H1 (cell line): ENCODE data around the gene CDRT4. TPM values are rescaled to one million over a fixed set of nuclear protein-coding genes. Genes with fewer than 3 reads are reported as not detected.

ENCODE experiments used
- CTCF ChIA-PET: fragments of 300-600 bp; sonication (Branson Sonifier 250); formaldehyde crosslinking; loops from one replicate; lab custom pipeline; 2021; ENCODE audit not compliant: partially characterized antibody; lab: Charles Lee
- POLR2A ChIA-PET: fragments of 300-600 bp; sonication (Branson Sonifier 250); formaldehyde crosslinking; loops from one replicate; lab custom pipeline; 2021; ENCODE audit warnings: inconsistent platforms; ENCODE audit not compliant: partially characterized antibody; lab: Charles Lee
- DNase-seq, 2 experiments: peaks; one replicate each; pipeline versions ENCODE4 v3.0.0 to v3.0.0-alpha.2; 2010 to 2022; ENCODE audit warnings: low spot score in 2 of 2, low read depth in 1 of 2, mixed read lengths in 1 of 2
- FAIRE-seq: peaks from 2 replicates; lab custom pipeline; 2011; peaks lifted over from hg19 to GRCh38; lab: Jason Lieb, UNC
- H2AFZ ChIP-seq: 2 replicates; pipeline ENCODE4 v1.8.1; 2012; ENCODE audit warnings: low read length, inconsistent platforms
- H2AK5ac ChIP-seq: 2 replicates; pipeline ENCODE4 v1.6.1; 2013; ENCODE audit warnings: low read depth, low read length
- H2BK120ac ChIP-seq: replicated peaks from 2 replicates; pipeline ENCODE3; 2013; ENCODE audit warnings: low read depth, low read length, inconsistent platforms
- H2BK12ac ChIP-seq: 2 replicates; pipeline ENCODE4 v1.6.1; 2013; ENCODE audit warnings: low read depth, low read length
- H2BK15ac ChIP-seq: 2 replicates; pipeline ENCODE4 v1.6.1; 2013; ENCODE audit warnings: low read length
- H2BK20ac ChIP-seq: 2 replicates; pipeline ENCODE4 v1.6.1; 2013; ENCODE audit warnings: low read length
- H2BK5ac ChIP-seq: 2 replicates; pipeline ENCODE4 v1.6.1; 2013; ENCODE audit warnings: low read depth, low read length
- H3K14ac ChIP-seq: 2 replicates; pipeline ENCODE4 v1.6.1; 2013; ENCODE audit warnings: inconsistent platforms; ENCODE audit not compliant: insufficient read length
- H3K18ac ChIP-seq: 2 replicates; pipeline ENCODE4 v1.6.1; 2013; ENCODE audit warnings: low read length; ENCODE audit errors: extremely low read depth
- H3K23ac ChIP-seq: 2 replicates; pipeline ENCODE4 v1.6.1; 2013; ENCODE audit warnings: inconsistent platforms; ENCODE audit not compliant: insufficient read length
- H3K23me2 ChIP-seq: 2 replicates; pipeline ENCODE4 v1.6.1; 2013; ENCODE audit warnings: low read depth, low read length
- H3K27ac ChIP-seq: 2 replicates; pipeline ENCODE4 v1.6.1; 2011; ENCODE audit warnings: low read depth, low read length, inconsistent platforms
- H3K27me3 ChIP-seq, 4 experiments: replicated peaks in 1 of 4; 1 replicate in 1 of 4; 2 replicates in 3 of 4; pipeline versions ENCODE4 v1.6.1 to v1.8.1; 2011 to 2013; ENCODE audit warnings: low read length in 3 of 4, mild to moderate bottlenecking in 3 of 4, inconsistent platforms in 2 of 4, mixed read lengths in 2 of 4, moderate library complexity in 1 of 4; ENCODE audit not compliant: control insufficient read depth in 3 of 4, insufficient read depth in 3 of 4; ENCODE audit errors: extremely low read depth in 1 of 4
- H3K36me3 ChIP-seq, 4 experiments: 2 replicates each; pipeline versions ENCODE4 v1.6.1 to v1.8.1; 2011 to 2013; ENCODE audit warnings: mild to moderate bottlenecking in 4 of 4, low read length in 3 of 4, moderate library complexity in 2 of 4, control low read depth in 1 of 4, inconsistent platforms in 1 of 4; ENCODE audit not compliant: insufficient read depth in 4 of 4, control insufficient read depth in 2 of 4
- H3K4ac ChIP-seq: replicated peaks from 2 replicates; pipeline ENCODE3; 2013; ENCODE audit warnings: low read length, low read depth, mixed read lengths, inconsistent platforms; ENCODE audit not compliant: insufficient read length
- H3K4me1 ChIP-seq, 4 experiments: replicated peaks in 1 of 4; 1 replicate in 1 of 4; 2 replicates in 3 of 4; pipeline versions ENCODE4 v1.6.1 to v1.8.1; 2011 to 2013; ENCODE audit warnings: low read length in 3 of 4, inconsistent platforms in 2 of 4, mixed read lengths in 1 of 4; ENCODE audit not compliant: insufficient read depth in 4 of 4, control insufficient read depth in 3 of 4
- H3K4me2 ChIP-seq, 2 experiments: 2 replicates each; pipeline versions ENCODE4 v1.6.1 to v1.8.1; 2011 to 2013; ENCODE audit warnings: low read depth in 2 of 2, low read length in 2 of 2, control low read depth in 1 of 2, inconsistent platforms in 1 of 2, mild to moderate bottlenecking in 1 of 2; ENCODE audit not compliant: insufficient read depth in 1 of 2
- H3K4me3 ChIP-seq, 4 experiments: fragments of 200-600, 300-600 bp in 1 of 4; sonication (generic), shearing (Covaris generic), sonication (Bioruptor Twin) in 1 of 4; 2 replicates each; pipeline versions ENCODE4 v1.5.1 to v1.8.1; 2011 to 2016; ENCODE audit warnings: low read length in 4 of 4, low read depth in 3 of 4, control low read depth in 2 of 4, inconsistent platforms in 2 of 4, mild to moderate bottlenecking in 2 of 4, mixed read lengths in 1 of 4, moderate library complexity in 1 of 4; ENCODE audit not compliant: insufficient read depth in 2 of 4; ENCODE audit errors: extremely low read depth in 1 of 4
- H3K56ac ChIP-seq: replicated peaks from 2 replicates; pipeline ENCODE3; 2013; ENCODE audit warnings: low read depth, mild to moderate bottlenecking, mixed read lengths, low read length, inconsistent platforms; ENCODE audit not compliant: insufficient read length
- H3K79me1 ChIP-seq: 2 replicates; pipeline ENCODE4 v1.6.1; 2013; ENCODE audit warnings: low read depth, low read length, control low read depth
- H3K79me2 ChIP-seq, 2 experiments: 2 replicates each; pipeline versions ENCODE4 v1.6.1 to v1.8.1; 2012 to 2013; ENCODE audit warnings: low read length in 2 of 2, mild to moderate bottlenecking in 2 of 2, inconsistent platforms in 1 of 2; ENCODE audit not compliant: insufficient read depth in 2 of 2, control insufficient read depth in 1 of 2
- H3K9ac ChIP-seq, 4 experiments: replicated peaks in 1 of 4; 1 replicate in 1 of 4; 2 replicates in 3 of 4; pipeline versions ENCODE4 v1.6.1 to v1.8.1; 2011 to 2013; ENCODE audit warnings: low read depth in 3 of 4, low read length in 3 of 4, control low read depth in 2 of 4, mild to moderate bottlenecking in 2 of 4, moderate library complexity in 2 of 4, inconsistent platforms in 1 of 4; ENCODE audit errors: extremely low read depth in 1 of 4
- H3K9me3 ChIP-seq, 2 experiments: 2 replicates each; pipeline versions ENCODE4 v1.6.1 to v1.8.1; 2012 to 2013; ENCODE audit warnings: mild to moderate bottlenecking in 2 of 2, moderate library complexity in 2 of 2, control low read depth in 1 of 2, inconsistent platforms in 1 of 2, low read depth in 1 of 2, low read length in 1 of 2, mixed read lengths in 1 of 2; ENCODE audit not compliant: insufficient read depth in 2 of 2
- H4K20me1 ChIP-seq, 2 experiments: replicated peaks in 1 of 2; 2 replicates each; pipeline versions ENCODE3 to v1.8.1; 2011 to 2013; ENCODE audit warnings: inconsistent platforms in 2 of 2, low read length in 2 of 2, mild to moderate bottlenecking in 1 of 2; ENCODE audit not compliant: insufficient read depth in 2 of 2, control insufficient read depth in 1 of 2
- H4K5ac ChIP-seq: 2 replicates; pipeline ENCODE4 v1.6.1; 2013; ENCODE audit warnings: low read length, low read depth, mixed read lengths, inconsistent platforms; ENCODE audit not compliant: insufficient read length
- H4K8ac ChIP-seq: 2 replicates; pipeline ENCODE4 v1.8.0; 2013; ENCODE audit warnings: mild to moderate bottlenecking, moderate library complexity, low read length, inconsistent platforms; ENCODE audit not compliant: insufficient read depth; ENCODE audit errors: extremely low read depth
- H4K91ac ChIP-seq: replicated peaks from 2 replicates; pipeline ENCODE3; 2013; ENCODE audit warnings: low read length, mixed read lengths, inconsistent platforms; ENCODE audit not compliant: insufficient read length
- E2F6 ChIP-seq: IDR thresholded peaks from 2 replicates; pipeline ENCODE4 v1.6.1; 2012; ENCODE audit warnings: inconsistent platforms
- HDAC2 ChIP-seq, 2 experiments: fragments of 300-600 bp in 1 of 2; sonication (generic) in 1 of 2; IDR thresholded peaks; 2 replicates each; pipeline ENCODE4 v1.6.1; 2011 to 2012; ENCODE audit warnings: low read depth in 2 of 2, low read length in 2 of 2, mild to moderate bottlenecking in 2 of 2, moderate library complexity in 2 of 2, borderline replicate concordance in 1 of 2, inconsistent platforms in 1 of 2
- JUND ChIP-seq: IDR thresholded peaks from 2 replicates; pipeline ENCODE4 v1.6.1; 2011; ENCODE audit warnings: mild to moderate bottlenecking, improper control_type of control experiment, low read length
- NANOG ChIP-seq: IDR thresholded peaks from 2 replicates; pipeline ENCODE4 v1.6.1; 2011; ENCODE audit warnings: low read length, low read depth, mild to moderate bottlenecking, inconsistent platforms; ENCODE audit not compliant: insufficient read depth, poor library complexity, severe bottlenecking
- PHF8 ChIP-seq: fragments of 200-600 bp; sonication (generic); conservative IDR thresholded peaks from 2 replicates; pipeline ENCODE4 v1.7.1; 2012; ENCODE audit warnings: low read depth, mild to moderate bottlenecking, inconsistent platforms, low read length, moderate library complexity
- POLR2A ChIP-seq, 2 experiments: IDR thresholded peaks; 1 replicate in 1 of 2; 2 replicates in 1 of 2; pipeline ENCODE4 v1.6.1; 2011; ENCODE audit warnings: low read depth in 2 of 2, low read length in 2 of 2, mild to moderate bottlenecking in 2 of 2; ENCODE audit errors: control extremely low read depth in 1 of 2
- RNF2 ChIP-seq: fragments of 200-900, 300-1000 bp; sonication (generic); IDR thresholded peaks from 2 replicates; pipeline ENCODE4 v1.7.1; 2016; ENCODE audit warnings: borderline replicate concordance, low read depth, mild to moderate bottlenecking, antibody characterized with exemption, low read length; ENCODE audit not compliant: poor library complexity, severe bottlenecking; ENCODE audit errors: missing control alignments
- SUZ12 ChIP-seq: fragments of 200-600 bp; sonication (generic); IDR thresholded peaks from 2 replicates; pipeline ENCODE4 v1.6.1; 2012; ENCODE audit warnings: mild to moderate bottlenecking, inconsistent platforms, low read length, moderate library complexity, mixed read lengths
- USF2 ChIP-seq: IDR thresholded peaks from 2 replicates; pipeline ENCODE4 v1.6.1; 2011; ENCODE audit warnings: low read length, improper control_type of control experiment
- WGBS, 2 experiments: shearing (Covaris generic) in 1 of 2; methylation state at CpG; one replicate each; pipeline versions ENCODE4 v1.1.6 to v1.1.7; 2013 to 2015; ENCODE audit warnings: low lambda C conversion rate in 2 of 2, mixed read lengths in 2 of 2, inconsistent platforms in 1 of 2, low coverage in 1 of 2, missing lambda C conversion rate in 1 of 2; ENCODE audit not compliant: insufficient replicate concordance in 2 of 2, insufficient coverage in 1 of 2, insufficient read length in 1 of 2; ENCODE audit errors: extremely low coverage in 1 of 2, missing lambda C conversion rate in 1 of 2; 5-methylcytosine and 5-hydroxymethylcytosine counted together
- polyA plus RNA-seq, 7 experiments: library from polyadenylated mRNA; depleted of rRNA in 3 of 7; stranded (reverse) in 5 of 7; unstranded in 2 of 7; fragments of >200 nt in 5 of 7; fragments of 200-250 nt in 2 of 7; gene quantifications; 1 replicate in 5 of 7; 2 replicates in 1 of 7; 4 replicates in 1 of 7; pipeline versions ENCODE4 v1.2.1 to v1.2.3, GENCODE V29; 2011 to 2013; ENCODE audit warnings: missing spikeins in 2 of 7, mixed read lengths in 2 of 7
- total RNA-seq: library from RNA; stranded (reverse); fragmentation: NEBNext Ultra II Directional; extraction: Animal tissue kit (Norgen Biotek cat#: 25700); gene quantifications from 2 replicates; pipeline ENCODE4 v1.2.1, GENCODE V29; 2021
- TF ChIP-seq, protein P1 (sequence below): IDR thresholded peaks from 2 replicates; pipeline ENCODE4 v1.6.1; 2012; ENCODE audit warnings: inconsistent platforms

The CDRT4 gene
- total and polyA plus RNA-seq, 2 of the 8 experiments (the other 6 are each of a cell fraction or from before 2014, with no cell fraction given): 2.6 to 5.6 TPM

DNA sequence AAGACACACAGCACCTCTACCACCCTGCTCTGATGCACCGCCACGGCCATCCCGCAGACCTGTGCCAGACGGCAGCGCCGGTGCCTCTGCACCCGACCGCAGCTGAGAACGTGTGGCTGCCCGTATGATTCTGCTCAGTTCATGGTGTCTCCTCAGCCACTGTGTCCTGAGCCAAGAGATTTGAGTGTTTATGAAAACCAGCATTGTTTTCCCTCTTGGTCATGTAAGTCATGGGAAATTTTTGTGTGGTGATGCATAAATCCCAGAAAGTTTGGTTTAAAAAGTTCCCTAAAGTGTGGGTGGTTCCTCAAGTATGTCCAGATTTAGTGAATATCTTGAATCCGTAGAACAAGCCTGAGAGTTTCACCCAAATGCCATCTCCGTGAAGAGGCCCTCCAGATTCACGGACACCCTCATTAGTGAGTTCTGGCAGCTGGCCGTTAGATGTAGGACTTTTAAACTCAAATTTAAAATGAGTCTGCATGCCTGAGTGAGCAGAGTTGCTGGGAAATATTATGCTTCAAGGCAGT, 57.6 kb downstream of the CDRT4 start:
- H3K4me2 ChIP-seq: no peak overlapping the region
- H2BK15ac ChIP-seq: no peak overlapping the region
- no peak overlapping the region for H3K18ac ChIP-seq
- DNase-seq: no peak
- no peak overlapping the region for H3K4me3 ChIP-seq
- no peaks in the 10 kb centered on the region for H3K23me2 ChIP-seq
- H2BK12ac ChIP-seq: no peak overlapping the region
- no peak overlapping the region for H3K23ac ChIP-seq
- no peak overlapping the region for H3K27ac ChIP-seq
- no peaks in the 10 kb centered on the region for H4K20me1 ChIP-seq
- no peak overlapping the region for H3K14ac ChIP-seq
- H3K27me3 ChIP-seq: no peaks in the 10 kb centered on the region
- no peak overlapping the region for H2BK5ac ChIP-seq
- H3K4me1 ChIP-seq: no peaks in the 10 kb centered on the region
- no peak overlapping the region for H4K5ac ChIP-seq
- TF ChIP-seq HDAC2 (IDR thresholded peaks at IDR 0.05; ENCODE audit: borderline replicate concordance in 1 of 2, low read depth in 2 of 2, low read length in 2 of 2): no peak
- TF ChIP-seq USF2: no peak
- no peak for TF ChIP-seq SUZ12
- TF ChIP-seq RNF2: no peak
- TF ChIP-seq, protein P1, sequence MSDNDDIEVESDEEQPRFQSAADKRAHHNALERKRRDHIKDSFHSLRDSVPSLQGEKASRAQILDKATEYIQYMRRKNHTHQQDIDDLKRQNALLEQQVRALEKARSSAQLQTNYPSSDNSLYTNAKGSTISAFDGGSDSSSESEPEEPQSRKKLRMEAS: no peak
- TF ChIP-seq E2F6: no peak
- TF ChIP-seq NANOG: no peak
- no peak for TF ChIP-seq JUND
- no peak for TF ChIP-seq POLR2A (IDR thresholded peaks at IDR 0.05; ENCODE audit: control extremely low read depth in 1 of 2, low read depth in 2 of 2, low read length in 2 of 2)
- TF ChIP-seq PHF8: no peak
- H3K36me3 ChIP-seq: no peaks in the 10 kb centered on the region
- 93% methylated on average over 14 of the region's 14 CpGs; no CpG with 5 or more reads in 1 of the 2 experiments for WGBS, 2 experiments
- H4K8ac ChIP-seq: no peak overlapping the region
- H3K4ac ChIP-seq: no peak overlapping the region
- no peak for FAIRE-seq
- H3K9me3 ChIP-seq: no peaks in the 10 kb centered on the region
- H3K79me1 ChIP-seq: no peaks in the 10 kb centered on the region
- no peak overlapping the region for H3K9ac ChIP-seq
- H3K56ac ChIP-seq: no peak overlapping the region
- no peak overlapping the region for H2AFZ ChIP-seq
- no peak overlapping the region for H2BK20ac ChIP-seq
- POLR2A ChIA-PET: no interaction called here
- H3K79me2 ChIP-seq: no peaks in the 10 kb centered on the region
- no peak overlapping the region for H2BK120ac ChIP-seq
- H2AK5ac ChIP-seq: no peak overlapping the region
- H4K91ac ChIP-seq: no peak overlapping the region
- CTCF ChIA-PET: interaction anchor here (2.6 kb wide), 1 partner anchor 147 kb away, joined by 6 read pairs; no protein-coding TSS in a partner anchor
